ENCODE data around the gene MYLK.

DNA sequence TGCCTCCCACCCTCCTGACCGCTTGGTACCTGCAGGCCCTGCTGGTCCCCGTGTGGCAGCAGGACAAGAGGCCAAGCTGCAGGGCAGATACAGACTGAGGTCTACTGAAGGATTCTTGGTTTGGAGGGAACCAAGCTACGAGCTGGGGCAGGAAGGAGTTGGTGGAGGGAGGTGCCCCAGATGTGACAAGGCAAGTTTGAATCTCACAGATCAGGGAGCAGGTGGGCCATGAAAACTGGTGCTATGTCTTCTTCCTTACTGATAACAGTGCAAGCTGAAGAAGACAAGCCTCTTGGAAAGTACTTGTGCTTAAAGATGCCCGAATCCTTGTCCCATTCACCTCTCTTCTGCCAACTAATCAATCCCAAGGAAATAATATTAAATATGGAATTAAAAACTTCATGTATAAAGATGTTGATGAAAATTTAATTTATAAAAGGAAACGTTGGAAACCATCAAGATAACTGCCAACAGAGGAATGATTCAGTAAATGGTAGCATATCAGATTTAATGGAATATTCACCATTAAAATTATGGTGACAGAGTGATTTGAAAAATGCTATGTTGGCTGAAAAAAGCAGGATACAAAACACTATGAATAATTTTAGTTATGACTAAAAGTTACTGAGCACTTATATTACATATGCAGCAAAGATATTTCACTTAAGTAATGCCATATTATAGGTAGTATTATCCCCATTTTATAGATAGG is 107.9 kb downstream of the MYLK start:
- no peak for TF ChIP-seq EZH2 (IDR thresholded peaks at IDR 0.05; ENCODE audit: low read length)
- TF ChIP-seq, protein P1, sequence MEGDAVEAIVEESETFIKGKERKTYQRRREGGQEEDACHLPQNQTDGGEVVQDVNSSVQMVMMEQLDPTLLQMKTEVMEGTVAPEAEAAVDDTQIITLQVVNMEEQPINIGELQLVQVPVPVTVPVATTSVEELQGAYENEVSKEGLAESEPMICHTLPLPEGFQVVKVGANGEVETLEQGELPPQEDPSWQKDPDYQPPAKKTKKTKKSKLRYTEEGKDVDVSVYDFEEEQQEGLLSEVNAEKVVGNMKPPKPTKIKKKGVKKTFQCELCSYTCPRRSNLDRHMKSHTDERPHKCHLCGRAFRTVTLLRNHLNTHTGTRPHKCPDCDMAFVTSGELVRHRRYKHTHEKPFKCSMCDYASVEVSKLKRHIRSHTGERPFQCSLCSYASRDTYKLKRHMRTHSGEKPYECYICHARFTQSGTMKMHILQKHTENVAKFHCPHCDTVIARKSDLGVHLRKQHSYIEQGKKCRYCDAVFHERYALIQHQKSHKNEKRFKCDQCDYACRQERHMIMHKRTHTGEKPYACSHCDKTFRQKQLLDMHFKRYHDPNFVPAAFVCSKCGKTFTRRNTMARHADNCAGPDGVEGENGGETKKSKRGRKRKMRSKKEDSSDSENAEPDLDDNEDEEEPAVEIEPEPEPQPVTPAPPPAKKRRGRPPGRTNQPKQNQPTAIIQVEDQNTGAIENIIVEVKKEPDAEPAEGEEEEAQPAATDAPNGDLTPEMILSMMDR (optimal IDR thresholded peaks at IDR 0.05 in 1 of 3, IDR thresholded peaks at IDR 0.05 in 1 of 3, conservative IDR thresholded peaks at IDR 0.05 in 1 of 3; ENCODE audit: extremely low read depth in 1 of 3, insufficient read depth in 2 of 3, low read length in 3 of 3) = no peak

Data from keratinocyte (primary cell).